GM19324 (cell line): ENCODE data around the gene ZNF223.

Source experiments
- ATAC-seq: cut with Tn5 transposase; IDR thresholded peaks from one replicate; pipeline ENCODE4 v1.9.1; 2021; ENCODE audit warnings: mild to moderate bottlenecking, moderate library complexity; ENCODE audit not compliant: unreplicated experiment, low FRiP score

Gene ZNF223

GRCh38 chr19:44051650-44052402 lies at the start of gene ZNF223:
ZNF223 (plus strand) TSS chr19:44052036; CDS start chr19:44055177, 3,141 bp downstream.
- peak; percentile 86 for ATAC-seq

GRCh38 chr19:44002212-44002565 lies 49.6 kb upstream of the ZNF223 start:
- ATAC-seq: no peak

- peak; percentile 94 for ATAC-seq
Measured at GRCh38 chr19:44002566-44003460, 49.0 kb upstream of the ZNF223 start, which contains the start of gene ZNF230. ZNF230 (plus strand) TSS chr19:44002957; CDS start chr19:44007079, 4,122 bp downstream.

GRCh38 chr19:44003461-44004009 lies 48.3 kb upstream of the ZNF223 start:
- ATAC-seq: peak; percentile 3

GRCh38 chr19:44005973-44006372 lies 45.9 kb upstream of the ZNF223 start:
- ATAC-seq: no peak

GRCh38 chr19:44007473-44007872 lies 44.4 kb upstream of the ZNF223 start:
- no peak for ATAC-seq

- ATAC-seq: no peak
Measured at GRCh38 chr19:44010468-44010867, 41.4 kb upstream of the ZNF223 start.

GRCh38 chr19:44019498-44019897 lies 32.3 kb upstream of the ZNF223 start:
- ATAC-seq: no peak

GRCh38 chr19:44021221-44021620 lies 30.6 kb upstream of the ZNF223 start:
- no peak for ATAC-seq

GRCh38 chr19:44024900-44025216 lies 27.0 kb upstream of the ZNF223 start:
- ATAC-seq: no peak

GRCh38 chr19:44025217-44025936 lies 26.5 kb upstream of the ZNF223 start, which contains the start of gene ZNF222:
ZNF222 (plus strand) TSS chr19:44025379; CDS start chr19:44025437, 58 bp downstream.
- ATAC-seq: peak; percentile 86

GRCh38 chr19:44026622-44027021 lies 25.2 kb upstream of the ZNF223 start:
- no peak for ATAC-seq

GRCh38 chr19:44032001-44032610 lies 19.7 kb upstream of the ZNF223 start:
- ATAC-seq: no peak

GRCh38 chr19:44042147-44042546 lies 9.7 kb upstream of the ZNF223 start:
- ATAC-seq: no peak

- peak; percentile 19 for ATAC-seq
Measured at GRCh38 chr19:44050740-44051649, 841 bp upstream of the ZNF223 start.

- ATAC-seq: no peak
Measured at GRCh38 chr19:44055870-44056269, 4.0 kb downstream of the ZNF223 start.

- ATAC-seq: no peak
Measured at GRCh38 chr19:44059229-44059628, 7.4 kb downstream of the ZNF223 start.

GRCh38 chr19:44061038-44061437 lies 9.2 kb downstream of the ZNF223 start:
- no peak for ATAC-seq

GRCh38 chr19:44066305-44066704 lies 14.5 kb downstream of the ZNF223 start:
- no peak for ATAC-seq
